ENCODE measurements around the gene LY6G5B.

LY6G5B gene

GRCh38 chr6:31627690-31628287 lies 42.0 kb upstream of the LY6G5B start:
- TF ChIP-seq CTCF (IDR thresholded peaks at IDR 0.05; ENCODE audit: low read depth, low read length), result no peak

GRCh38 chr6:31629014-31629413 lies 40.8 kb upstream of the LY6G5B start:
- H3K4me3 ChIP-seq (ENCODE audit: low read depth, low read length), result no peak overlapping the region
- no peak for TF ChIP-seq CTCF (IDR thresholded peaks at IDR 0.05; ENCODE audit: low read depth, low read length)

More at GRCh38 chr6:31627690-31628287, 42.0 kb upstream of the LY6G5B start:
- H3K4me3 ChIP-seq (ENCODE audit: low read depth, low read length), result no peak overlapping the region

- H3K4me3 ChIP-seq (ENCODE audit: low read depth, low read length), result no peak overlapping the region
- no peak for TF ChIP-seq CTCF (IDR thresholded peaks at IDR 0.05; ENCODE audit: low read depth, low read length)
Observed at GRCh38 chr6:31630177-31630934, 39.4 kb upstream of the LY6G5B start.

GRCh38 chr6:31631209-31631608 lies 38.6 kb upstream of the LY6G5B start:
- H3K4me3 ChIP-seq (ENCODE audit: low read depth, low read length), result no peak overlapping the region
- no peak for TF ChIP-seq CTCF (IDR thresholded peaks at IDR 0.05; ENCODE audit: low read depth, low read length)

GRCh38 chr6:31631681-31632278 lies 38.0 kb upstream of the LY6G5B start:
- TF ChIP-seq CTCF (IDR thresholded peaks at IDR 0.05; ENCODE audit: low read depth, low read length), result no peak
- no peak overlapping the region for H3K4me3 ChIP-seq (ENCODE audit: low read depth, low read length)

GRCh38 chr6:31632279-31632946 lies 37.4 kb upstream of the LY6G5B start:
- TF ChIP-seq CTCF (IDR thresholded peaks at IDR 0.05; ENCODE audit: low read depth, low read length), result no peak

More at GRCh38 chr6:31632279-31632946, 37.4 kb upstream of the LY6G5B start:
- no peak overlapping the region for H3K4me3 ChIP-seq (ENCODE audit: low read depth, low read length)

Measured in WI38 (cell line).